Stimulated activated naive CD4-positive, alpha-beta T cell (primary cell): ENCODE measurements around the gene ATP9B.
"Not testable (repeated sequence)": the region's sequence is repeated elsewhere in the genome, so short reads cannot be mapped to it uniquely, and the experiment has no call there.

ENCODE experiments used
- DNase-seq, 6 experiments: peaks; one replicate each; lab custom pipeline; 2025; lab: John Stamatoyannopoulos, UW

Gene ATP9B

DNA sequence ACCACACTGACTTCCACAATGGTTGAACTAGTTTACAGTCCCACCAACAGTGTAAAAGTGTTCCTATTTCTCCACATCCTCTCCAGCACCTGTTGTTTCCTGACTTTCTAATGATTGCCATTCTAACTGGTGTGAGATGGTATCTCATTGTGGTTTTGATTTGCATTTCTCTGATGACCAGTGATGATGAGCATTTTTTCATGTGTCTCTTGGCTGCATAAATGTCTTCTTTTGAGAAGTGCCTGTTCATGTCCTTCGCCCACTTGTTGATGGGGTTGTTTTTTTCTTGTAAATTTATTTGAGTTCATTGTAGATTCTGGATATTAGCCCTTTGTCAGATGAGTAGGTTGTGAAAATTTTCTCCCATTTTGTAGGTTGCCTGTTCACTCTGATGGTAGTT lies 216.0 kb downstream of the ATP9B start:
- DNase-seq, result not testable (repeated sequence)

DNA sequence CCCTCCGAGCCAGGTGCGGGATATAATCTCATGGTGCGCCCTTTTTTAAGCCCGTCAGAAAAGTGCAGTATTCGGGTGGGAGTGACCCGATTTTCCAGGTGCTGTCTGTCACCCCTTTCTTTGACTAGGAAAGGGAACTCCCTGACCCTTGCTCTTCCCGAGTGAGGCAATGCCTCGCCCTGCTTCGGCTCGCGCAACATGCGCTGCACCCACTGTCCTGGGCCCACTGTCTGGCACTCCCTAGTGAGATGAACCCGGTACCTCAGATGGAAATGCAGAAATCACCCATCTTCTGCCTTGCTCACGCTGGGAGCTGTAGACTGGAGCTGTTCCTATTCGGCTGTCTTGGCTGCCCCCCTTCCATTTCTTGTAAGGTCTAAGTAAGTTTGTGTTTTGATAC lies 221.2 kb downstream of the ATP9B start:
- DNase-seq, result not testable (repeated sequence)

DNA sequence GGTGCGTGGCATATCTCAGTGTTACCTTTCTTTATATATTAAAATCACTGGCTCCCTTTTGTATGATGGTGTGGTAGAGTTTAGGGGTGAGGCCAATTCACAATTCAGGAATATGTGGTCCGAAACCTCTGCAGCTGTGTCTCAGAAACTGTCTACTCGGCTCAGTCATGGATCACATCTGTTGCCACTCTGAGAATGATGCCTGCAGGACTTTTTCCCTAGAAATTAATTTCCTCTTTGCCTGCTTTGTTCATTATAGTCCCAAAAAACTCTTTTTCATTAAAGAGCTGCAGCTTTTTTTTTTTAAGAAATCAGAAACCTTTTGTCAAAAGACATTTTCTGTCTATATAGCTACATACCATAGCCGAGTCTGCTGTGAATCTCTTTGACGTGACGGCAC lies 221.7 kb downstream of the ATP9B start:
- DNase-seq, result no peak

GRCh38 chr18:79294235-79294634 lies 225.0 kb downstream of the ATP9B start:
- DNase-seq, result no peak

- DNase-seq, result no peak
Observed at GRCh38 chr18:79299272-79299671, 230.1 kb downstream of the ATP9B start.

DNA sequence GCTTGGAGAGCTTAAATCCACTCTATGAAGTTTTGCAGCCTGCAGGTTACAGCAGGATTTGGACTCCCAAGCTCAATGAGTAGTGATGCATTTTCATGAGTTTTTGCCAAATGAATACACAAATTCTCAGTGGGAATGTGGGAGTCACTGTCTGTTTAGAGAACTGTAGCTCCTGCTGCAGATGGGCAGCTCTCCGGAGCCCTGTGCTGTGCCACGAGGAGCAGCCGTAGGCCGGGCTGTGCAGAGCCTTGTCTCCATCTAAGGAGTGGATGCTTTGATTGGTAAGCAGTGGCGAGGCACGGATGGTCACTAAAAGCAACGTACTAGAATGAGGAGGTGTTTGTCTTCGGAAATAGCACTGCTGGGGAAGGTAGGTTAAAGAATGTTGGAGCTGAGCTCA lies 230.5 kb downstream of the ATP9B start:
- DNase-seq, result no peak

GRCh38 chr18:79300413-79300812 lies 231.2 kb downstream of the ATP9B start:
- no peak for DNase-seq

DNA sequence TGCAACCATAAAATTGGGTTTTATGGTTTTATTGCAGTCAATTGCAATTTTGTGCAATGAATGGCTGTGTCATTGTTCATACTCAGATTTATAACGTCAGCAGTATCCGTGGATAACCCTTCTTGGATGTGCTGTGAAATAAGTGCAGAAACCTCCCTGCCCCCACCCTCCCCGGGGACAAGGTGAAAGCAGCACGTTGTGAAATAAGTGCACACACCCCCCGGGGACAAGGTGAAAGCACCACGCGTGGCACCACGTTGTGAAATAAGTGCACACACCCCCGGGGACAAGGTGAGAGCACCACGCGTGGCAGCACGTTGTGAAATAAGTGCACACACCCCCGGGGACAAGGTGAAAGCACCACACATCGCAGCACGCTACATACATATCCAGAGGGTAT lies 232.9 kb downstream of the ATP9B start:
- no peak for DNase-seq

- no peak for DNase-seq
Observed at GRCh38 chr18:79305911-79306310, 236.7 kb downstream of the ATP9B start.

- no peak for DNase-seq
Observed at GRCh38 chr18:79309614-79310358, 240.6 kb downstream of the ATP9B start.

DNA sequence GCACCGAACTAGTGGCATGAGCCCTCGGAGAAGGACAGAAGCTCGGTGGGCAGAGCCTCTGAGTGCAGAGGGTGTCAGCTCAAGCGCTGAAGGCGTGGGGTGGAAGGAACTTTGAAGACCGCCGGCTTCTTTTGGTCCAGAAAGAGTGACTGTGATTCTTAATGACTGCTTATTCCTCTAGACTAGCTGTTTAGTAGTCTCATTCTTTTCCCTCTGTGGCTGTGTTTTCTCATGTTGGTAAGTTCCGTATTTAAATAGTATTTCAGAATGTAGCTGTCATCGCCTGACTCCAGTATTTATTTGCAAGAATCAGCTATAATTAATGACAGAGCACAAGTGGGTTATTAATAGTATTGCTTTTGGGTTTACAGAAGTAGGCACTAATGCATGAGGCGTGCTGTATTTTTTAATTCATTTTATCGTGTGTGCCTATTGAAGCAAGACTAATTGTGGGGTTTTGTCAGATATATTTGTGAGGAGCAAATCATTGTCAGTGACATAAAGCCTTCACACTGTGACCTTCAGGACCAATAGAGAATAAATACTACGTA lies 245.7 kb downstream of the ATP9B start:
- DNase-seq, result no peak

GRCh38 chr18:79315596-79315995 lies 246.4 kb downstream of the ATP9B start:
- no peak for DNase-seq

- DNase-seq, result no peak
Observed at GRCh38 chr18:79317703-79318102, 248.5 kb downstream of the ATP9B start.

GRCh38 chr18:79318142-79318673 lies 249.0 kb downstream of the ATP9B start:
- no peak for DNase-seq

GRCh38 chr18:79320216-79320850 lies 251.1 kb downstream of the ATP9B start:
- DNase-seq, result no peak

- DNase-seq, result no peak
Observed at GRCh38 chr18:79321625-79322405, 252.6 kb downstream of the ATP9B start.

DNA sequence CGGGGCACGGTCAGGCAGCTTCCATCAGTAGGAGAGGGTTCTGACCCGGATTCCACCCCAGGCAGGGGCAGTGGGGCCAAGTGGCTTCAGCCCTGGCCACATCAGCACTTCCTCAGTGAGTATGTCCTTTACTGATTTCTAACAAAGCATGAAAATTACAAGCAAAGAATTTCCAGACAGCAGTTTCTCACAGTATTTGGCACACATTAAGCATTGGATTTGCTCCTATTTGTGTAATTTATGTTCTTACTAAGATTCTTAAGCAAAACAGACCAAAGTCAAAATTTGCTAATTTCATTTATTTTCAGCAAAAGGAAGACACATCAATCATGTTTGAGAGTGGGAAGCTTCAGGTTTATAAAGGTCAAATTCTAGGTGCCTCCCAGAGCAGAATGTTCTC lies 253.2 kb downstream of the ATP9B start:
- DNase-seq, result no peak

DNA sequence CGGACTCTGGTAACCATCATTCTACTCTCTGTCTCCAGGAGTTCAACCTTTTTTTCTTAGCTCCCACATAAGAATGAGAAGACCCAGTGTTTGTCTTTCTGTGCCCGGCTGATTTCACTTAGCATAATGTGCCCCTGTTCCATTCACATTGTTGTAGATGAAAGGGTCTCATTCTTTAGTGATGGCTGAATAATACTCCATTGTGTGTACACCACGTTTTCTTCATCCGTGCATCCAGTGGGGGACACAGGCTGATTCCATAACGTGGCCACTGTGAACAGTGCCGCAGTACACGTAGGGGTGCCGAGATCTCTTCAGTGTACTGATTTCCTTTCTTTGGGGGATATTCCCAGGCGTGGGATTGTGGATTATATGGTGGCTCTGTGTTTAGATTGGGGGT lies 254.3 kb downstream of the ATP9B start:
- DNase-seq, result no peak

DNA sequence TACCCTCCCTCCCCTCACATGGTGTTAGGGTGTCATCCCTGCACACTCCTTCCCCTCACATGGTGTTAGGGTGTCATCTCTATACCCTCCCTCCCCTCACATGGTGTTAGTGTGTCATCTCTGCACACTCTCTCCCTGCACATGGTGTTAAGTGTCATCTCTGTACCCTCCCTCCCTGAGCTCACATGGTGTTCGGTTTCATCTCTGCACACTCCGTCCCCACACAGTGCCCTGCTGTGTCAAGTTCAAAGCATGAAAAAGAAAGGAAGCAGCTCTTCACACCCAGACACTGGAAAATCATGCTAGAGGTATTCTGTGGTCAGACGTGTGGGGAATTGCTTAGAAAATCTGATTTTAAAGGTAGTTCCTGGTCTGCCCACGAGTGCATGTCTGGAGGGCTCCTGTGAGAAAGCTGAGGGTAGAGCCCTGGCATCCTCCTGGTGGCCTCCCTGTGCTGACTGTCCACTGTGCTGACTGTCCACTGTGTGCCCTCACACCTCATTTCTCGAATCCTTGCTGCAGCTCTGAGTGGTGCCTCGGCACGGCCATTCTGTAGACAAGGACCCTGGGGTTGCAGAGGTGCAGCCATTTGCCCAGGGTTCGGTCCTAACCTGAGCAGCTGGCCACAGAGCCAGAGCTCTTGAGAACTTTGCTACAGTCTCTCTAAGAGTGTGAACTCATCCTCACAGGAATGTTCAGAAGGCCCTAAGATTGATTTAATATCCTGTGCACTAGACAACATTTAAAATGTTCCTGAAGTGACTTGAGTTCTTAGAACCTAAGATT lies 257.4 kb downstream of the ATP9B start:
- DNase-seq, result no peak

- DNase-seq, result no peak
Observed at GRCh38 chr18:79327199-79327721, 258.1 kb downstream of the ATP9B start.

DNA sequence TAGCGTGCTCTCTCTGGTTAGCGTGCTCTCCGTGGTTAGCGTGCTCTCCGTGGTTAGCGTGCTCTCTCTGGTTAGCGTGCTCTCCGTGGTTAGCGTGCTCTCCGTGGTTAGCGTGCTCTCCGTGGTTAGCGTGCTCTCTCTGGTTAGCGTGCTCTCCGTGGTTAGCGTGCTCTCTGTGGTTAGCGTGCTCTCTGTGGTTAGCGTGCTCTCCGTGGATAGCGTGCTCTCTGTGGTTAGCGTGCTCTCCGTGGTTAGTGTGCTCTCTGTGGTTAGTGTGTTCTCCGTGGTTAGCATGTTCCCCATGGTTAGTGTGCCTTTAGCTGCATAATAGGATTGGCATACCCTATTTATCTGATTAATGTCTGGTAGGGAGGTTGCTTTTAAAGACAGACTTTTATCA lies 258.7 kb downstream of the ATP9B start:
- not testable (repeated sequence) for DNase-seq
